GM21717 (cell line): Measurements from ENCODE around the gene DYSF.

Experiments
- ATAC-seq: cut with Tn5 transposase; IDR thresholded peaks from one replicate; pipeline ENCODE4 v1.9.1; 2021; ENCODE audit warnings: mild to moderate bottlenecking, moderate library complexity; ENCODE audit not compliant: unreplicated experiment

DYSF gene

DNA sequence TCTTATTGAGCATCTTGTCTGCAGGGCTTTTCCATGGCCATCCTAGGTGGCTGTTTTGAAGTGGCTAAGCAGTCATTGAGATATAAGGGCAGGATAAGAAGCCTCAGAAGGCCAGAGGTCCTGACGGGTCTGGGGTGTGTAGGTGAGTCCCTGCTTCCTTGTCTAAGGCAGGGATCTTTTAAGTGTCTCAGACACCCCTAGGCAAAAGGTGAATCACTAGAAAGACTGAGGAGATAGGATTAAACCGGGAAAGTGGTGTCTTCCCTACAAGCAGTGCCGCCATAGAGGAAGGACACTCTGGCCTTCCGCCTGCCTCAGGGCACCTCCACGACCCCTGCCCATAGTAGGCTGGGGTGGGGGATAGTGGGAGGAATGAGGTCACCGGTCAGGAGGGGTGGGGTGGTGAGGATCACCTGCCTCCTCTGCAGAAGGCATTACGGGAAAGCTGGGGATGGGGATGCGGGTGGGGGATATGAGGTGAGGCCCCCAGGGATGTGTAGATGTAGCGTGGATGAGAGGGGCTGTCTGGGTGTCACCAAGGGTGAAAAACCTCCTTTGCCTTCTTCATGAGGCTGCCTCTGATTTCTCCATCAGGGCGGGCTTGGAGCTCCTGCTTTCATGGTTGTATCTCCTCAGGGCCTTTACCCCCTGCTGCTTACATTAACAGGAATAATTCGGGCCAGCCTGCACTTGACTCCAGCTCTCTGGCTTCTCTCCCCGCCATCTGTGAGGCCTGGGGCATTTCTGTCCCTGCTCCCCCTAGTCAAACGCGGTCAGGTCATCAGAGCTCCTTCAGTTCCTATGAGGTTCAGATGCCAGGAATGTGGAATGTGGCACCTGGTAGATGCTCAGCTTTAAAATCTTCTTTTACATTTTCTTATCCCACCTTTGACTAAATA is 244.0 kb downstream of the DYSF start:
- ATAC-seq = no peak

- no peak for ATAC-seq
Measured at GRCh38 chr2:71699428-71699827, 246.1 kb downstream of the DYSF start.

- ATAC-seq = no peak
Measured at GRCh38 chr2:71700041-71700657, 246.8 kb downstream of the DYSF start.

GRCh38 chr2:71700658-71701397 is 247.5 kb downstream of the DYSF start:
- no peak for ATAC-seq

- ATAC-seq = no peak
Measured at GRCh38 chr2:71702071-71702970, 249.0 kb downstream of the DYSF start.

- ATAC-seq = no peak
Measured at GRCh38 chr2:71702971-71703898, 249.9 kb downstream of the DYSF start.

- no peak for ATAC-seq
Measured at GRCh38 chr2:71704131-71704561, 250.8 kb downstream of the DYSF start.

- no peak for ATAC-seq
Measured at GRCh38 chr2:71704688-71705087, 251.3 kb downstream of the DYSF start.

GRCh38 chr2:71705171-71705960 is 252.0 kb downstream of the DYSF start:
- no peak for ATAC-seq

GRCh38 chr2:71706121-71706520 is 252.8 kb downstream of the DYSF start:
- no peak for ATAC-seq

DNA sequence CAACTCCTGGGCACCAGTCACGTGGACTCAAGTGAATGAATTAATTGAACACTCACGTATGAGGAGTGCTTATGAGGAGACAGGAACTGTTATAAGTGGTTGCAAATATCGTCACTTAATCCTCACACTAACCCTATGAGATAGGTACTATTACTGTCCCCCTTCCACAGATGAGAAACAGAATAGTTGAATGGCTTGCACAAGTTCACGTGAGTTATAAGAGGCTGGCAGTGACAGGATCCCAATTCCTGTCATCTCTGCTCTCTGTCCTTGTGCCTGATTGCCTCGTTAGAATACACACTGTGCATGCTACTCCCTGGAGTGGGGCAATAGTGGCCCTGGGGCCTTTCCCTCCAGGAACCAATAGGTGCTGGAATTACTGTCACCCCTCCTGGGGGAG is 253.5 kb downstream of the DYSF start:
- ATAC-seq = no peak

DNA sequence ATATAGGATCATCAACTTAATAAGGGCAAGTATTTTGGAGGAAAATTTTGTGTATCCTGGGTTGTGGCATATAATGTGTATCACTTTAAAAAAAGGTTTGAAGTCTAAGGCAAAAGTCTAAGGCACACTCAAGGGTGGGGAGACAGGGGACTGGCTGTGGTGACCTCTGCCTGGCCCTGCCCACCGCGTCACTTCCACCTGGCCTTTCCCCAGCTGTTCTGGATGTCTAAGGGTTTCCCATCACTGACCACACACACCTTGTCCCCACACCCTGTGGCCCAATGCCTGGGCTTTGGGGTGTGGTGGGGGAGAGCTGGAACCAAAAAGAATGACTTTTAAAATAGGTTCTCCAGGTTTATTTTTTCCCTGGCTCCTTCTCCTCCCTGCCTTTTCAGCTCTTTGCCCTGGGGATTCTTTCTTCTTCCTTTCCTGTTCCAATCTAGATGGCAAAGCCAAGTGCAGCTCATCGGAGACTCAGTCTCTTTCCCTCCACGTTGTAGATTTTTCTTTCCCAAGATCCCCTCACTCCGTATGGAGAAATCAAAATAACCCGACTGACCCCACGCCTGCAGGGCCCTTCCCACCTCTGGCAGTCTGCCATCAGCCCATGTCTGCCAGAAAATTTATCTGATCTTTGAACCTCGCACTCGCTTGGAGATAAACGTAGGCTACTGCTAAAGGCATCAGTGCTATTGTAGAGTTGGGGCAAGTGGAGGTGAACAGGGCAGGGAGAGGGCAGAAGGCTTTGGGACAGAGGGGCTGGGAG is 257.2 kb downstream of the DYSF start:
- no peak for ATAC-seq

- ATAC-seq = no peak
Measured at GRCh38 chr2:71711133-71711855, 257.9 kb downstream of the DYSF start.

- no peak for ATAC-seq
Measured at GRCh38 chr2:71712158-71712818, 258.9 kb downstream of the DYSF start.

GRCh38 chr2:71713581-71714580 is 260.5 kb downstream of the DYSF start:
- ATAC-seq = no peak
